Ecto neural progenitor cell (in vitro differentiated cells): Measurements from ENCODE around the gene SETBP1.

Experiments used
- DNase-seq: peaks from one replicate; pipeline ENCODE4 v3.0.0-alpha.2; 2018; ENCODE audit warnings: low spot score

SETBP1 gene

DNA sequence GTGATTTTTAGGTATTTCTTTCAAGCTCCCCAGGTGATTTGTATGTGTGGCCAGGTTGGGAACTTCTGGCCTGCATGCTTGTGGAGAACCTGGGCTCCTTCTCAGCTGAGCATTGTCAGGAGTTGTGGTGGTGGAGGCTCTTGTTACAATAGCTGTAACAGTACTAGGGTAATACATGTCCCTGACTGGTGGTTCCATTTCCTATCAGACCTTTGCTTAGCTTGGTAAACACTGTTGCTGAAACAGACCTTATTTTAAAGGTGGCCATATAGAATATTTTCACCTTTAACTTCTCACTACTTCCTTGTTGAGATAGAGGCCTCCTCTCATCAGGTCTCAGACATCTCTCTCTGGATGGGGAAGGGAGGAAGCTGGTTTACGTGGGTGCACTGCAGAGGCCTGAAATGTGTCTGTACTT is 79.2 kb downstream of the SETBP1 start:
- no peak for DNase-seq

DNA sequence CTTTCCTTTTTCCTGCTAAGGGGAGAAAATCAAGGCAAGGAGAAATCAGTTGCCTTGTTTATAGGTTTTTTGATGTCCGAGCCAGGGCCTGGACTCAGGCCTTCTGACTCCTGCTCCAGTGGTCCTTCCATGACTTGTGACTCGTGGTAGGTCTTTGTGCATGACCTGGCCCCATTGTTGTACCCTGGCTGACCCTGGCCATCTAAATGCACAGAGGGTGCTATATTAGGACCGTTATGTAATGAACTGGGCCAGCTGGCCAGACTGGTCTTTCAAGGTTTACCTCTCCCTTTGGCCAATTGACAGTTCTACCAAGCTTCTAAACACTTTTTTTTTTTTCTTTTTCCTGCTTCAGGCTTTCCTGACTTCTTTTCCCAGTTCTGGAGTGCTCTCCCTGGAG is 81.1 kb downstream of the SETBP1 start:
- no peak for DNase-seq

DNA sequence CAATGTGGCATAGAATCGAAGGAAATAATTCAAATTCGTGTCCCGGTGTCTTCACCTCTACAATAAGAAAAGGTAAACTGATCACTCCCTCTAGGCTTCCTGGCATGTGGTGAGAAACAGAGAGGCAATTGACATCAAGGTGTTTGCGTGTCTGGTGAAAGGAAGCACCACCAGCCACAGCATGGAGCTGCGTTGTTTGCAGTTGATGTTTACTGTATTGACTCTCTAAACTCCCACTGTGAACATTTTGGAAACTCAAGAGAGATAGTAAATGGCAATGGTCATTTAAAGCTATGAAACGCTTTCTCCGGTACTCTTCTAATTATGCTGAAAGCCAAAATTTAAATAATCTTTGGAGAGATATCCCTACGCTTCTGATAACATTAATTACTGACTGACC is 82.6 kb downstream of the SETBP1 start:
- DNase-seq: no peak

DNA sequence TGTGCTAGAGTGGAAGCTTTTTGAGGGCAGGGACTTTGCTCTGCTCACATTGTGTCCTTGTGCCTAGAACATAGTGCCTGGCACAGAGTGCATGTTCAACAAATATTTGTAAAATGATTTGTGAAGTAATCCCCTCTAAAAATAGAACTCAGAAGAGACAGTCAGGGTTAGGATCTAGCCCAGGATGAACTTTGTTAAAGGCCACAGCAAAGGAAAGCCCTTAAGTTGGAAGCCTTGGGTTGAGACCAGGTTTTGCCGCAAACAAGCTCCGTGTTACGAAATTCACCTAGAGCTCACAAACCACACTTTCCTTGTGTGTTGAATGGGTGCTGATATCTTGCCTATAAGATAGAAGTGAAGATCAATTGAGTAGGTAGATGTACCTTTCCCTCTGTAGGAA is 84.2 kb downstream of the SETBP1 start:
- DNase-seq: no peak

DNA sequence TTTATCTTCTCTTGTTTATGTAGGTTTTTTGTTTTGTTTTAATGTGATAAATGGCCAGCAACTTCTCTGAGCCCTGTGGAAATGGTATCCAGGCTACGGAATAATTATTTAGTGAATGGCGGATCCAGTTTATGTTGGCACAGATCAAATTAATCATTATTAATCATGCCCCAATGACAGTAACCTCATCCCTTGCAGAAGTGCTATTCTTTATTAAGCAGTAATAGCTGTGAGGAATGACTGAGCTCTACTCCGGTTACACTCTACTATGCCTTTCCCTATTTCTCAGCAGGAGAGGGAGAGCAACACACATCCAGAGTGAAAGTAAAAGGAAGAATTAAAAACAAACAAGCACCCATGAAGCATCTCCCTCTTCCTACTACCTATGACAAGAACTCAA is 84.8 kb downstream of the SETBP1 start:
- DNase-seq: no peak

DNA sequence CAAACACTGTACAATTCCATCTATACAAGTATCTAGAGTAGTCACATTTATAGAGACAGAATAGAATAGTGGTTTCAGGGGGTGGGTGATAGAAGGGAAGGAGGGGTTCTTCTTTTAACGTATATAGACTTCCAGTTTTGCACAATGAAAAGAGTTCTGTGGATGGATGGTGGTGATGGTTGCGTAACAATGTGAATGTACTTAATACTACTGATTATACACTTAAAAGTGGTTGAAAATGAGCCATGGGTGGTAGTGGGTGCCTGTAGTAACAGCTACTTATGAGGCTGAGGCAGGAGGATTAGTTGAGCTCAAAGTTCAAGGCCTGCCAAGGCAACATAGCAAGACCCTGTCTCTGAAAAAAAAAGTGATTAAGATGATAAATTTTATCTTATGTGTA is 85.8 kb downstream of the SETBP1 start:
- DNase-seq: no peak

DNA sequence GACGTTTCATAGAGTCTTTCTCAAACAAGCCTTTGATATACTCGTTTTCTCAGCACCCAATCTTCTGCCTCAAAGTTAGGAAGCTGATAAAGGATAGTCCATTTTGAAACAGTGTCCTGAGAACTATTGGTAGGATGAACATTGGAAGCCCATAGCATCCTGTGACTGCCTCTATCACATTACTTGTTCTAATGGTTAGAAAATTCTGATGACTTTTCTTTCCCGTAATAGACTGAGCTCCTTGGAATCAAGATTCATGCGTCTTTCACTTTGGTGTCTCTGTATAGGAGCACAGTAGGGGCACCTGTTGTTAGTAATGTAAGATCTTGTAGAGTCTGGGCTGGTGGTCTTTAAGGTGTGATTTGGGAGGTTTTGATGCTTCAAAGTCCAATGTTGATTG is 87.1 kb downstream of the SETBP1 start:
- no peak for DNase-seq

DNA sequence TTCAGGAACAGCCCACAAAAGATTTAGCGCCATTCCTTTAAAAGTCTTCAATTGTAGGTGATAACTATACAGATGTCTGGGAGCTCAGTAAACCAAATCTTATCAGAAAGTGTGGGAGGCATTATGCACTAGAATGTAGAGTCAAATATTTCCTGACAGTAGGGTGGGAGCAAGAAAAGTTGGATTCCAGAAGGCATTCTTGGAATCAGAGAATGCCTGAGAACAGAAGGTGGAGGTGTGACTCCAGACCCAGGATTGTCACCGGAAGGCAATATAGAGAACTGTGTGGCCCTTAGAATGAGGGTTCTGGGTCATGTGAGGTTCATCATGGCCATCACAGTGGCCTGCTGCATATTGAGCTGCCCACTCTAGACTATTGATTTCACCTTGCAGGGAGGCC is 90.0 kb downstream of the SETBP1 start:
- no peak for DNase-seq

DNA sequence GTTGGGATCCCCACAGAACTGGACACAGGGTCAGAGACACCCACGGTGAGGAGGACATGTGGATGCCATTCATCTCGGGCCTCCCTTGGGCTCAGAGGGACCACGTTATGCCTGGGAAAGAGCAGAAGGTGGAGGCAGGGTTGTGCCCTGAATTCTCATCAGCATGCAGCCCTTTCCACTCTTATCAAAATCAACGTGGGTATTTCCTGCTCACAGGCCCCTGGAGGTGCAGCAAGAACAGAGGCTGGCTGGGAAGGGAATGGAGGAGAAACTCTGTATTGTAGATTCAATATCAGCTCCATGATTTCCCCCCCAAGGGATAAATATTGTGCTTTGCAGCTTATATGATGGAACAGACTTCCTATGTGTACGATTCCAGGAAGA is 90.9 kb downstream of the SETBP1 start:
- DNase-seq: no peak

DNA sequence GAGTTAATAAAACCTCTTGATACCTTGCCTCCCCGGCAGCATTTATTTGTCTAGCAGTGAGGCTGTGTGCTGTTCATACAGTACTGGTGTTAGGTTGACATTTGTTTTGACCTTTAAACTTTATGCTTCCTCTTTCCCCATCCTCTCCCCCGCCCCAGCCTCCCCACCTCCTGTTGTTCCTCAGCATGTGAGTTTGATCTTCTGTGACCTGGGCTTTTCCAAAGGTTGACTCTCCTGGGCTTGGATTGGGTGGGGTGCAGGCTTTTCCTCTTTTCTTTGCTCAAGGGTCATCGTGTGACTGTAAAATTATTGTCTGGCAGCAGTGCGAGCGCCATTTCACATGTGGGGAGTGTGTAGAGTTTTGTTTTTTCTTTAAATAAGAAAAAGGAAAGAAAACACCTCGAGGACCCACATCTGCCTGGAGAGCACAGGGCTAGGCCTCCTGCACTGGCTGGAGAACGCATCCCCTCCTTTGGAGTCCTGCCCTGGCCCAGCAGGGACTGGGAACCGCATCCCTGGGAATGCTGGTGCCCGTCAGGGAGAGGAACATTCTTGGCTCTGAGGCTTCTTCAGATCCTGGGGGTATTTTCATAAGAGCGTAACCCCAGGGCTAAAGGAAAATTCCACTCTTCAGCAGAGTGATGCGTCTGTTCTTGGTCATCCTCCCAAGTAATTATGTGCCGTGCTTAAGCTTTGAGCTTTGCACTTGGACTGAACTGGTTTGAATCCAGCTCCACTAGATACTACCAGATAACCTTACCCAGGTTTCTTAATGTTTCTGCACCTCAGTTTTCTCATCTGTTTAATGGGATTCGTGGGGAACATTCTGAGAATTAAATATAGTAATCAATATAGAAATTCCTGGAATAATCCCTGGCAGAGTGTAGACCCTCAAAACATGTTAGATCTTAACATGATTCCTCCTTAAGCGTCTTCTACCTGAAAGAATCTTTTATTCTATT is 91.5 kb downstream of the SETBP1 start:
- no peak for DNase-seq

DNA sequence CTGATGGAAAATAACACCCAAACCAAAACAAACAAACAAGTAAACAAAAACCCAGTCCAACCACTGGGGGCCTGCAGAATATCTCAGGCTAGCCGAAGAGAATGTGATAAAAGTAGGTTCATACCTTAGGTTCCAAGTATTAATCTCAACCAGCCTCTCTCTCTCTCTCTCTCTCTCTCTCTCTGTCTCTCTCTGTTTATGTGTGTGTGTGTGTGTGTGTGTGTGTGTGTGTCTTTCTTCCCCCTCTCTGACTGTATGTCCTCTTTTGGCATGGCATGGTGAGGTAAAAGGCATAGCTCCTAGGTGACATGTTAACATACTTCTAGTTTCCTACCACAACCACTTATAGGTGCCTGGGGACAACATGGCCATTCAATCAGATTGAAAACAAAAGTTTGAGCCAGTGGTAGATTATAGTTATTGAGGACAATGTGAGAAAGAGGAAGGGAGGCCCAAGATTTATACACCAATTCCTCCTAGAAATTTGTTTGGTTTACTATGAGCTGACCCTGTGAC is 93.0 kb downstream of the SETBP1 start:
- DNase-seq: no peak

DNA sequence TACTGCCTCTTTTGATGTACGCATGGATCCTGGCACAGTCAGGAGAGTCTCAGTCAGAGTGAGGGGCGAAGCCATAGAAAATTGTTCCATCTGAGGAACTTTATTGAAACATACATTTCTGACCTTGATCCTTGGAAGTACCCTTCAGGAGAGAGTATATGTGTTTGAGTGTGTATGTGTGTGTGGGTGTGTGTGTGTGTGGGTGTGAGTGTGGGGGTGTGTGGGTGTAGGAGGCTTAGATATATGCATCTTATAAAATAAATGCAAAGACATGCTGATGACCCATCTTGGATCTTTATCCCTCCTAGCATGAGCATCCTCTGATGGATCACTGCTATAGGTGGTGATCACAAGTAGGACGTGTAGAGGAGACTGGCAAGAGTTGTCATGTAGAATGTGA is 93.5 kb downstream of the SETBP1 start:
- no peak for DNase-seq

DNA sequence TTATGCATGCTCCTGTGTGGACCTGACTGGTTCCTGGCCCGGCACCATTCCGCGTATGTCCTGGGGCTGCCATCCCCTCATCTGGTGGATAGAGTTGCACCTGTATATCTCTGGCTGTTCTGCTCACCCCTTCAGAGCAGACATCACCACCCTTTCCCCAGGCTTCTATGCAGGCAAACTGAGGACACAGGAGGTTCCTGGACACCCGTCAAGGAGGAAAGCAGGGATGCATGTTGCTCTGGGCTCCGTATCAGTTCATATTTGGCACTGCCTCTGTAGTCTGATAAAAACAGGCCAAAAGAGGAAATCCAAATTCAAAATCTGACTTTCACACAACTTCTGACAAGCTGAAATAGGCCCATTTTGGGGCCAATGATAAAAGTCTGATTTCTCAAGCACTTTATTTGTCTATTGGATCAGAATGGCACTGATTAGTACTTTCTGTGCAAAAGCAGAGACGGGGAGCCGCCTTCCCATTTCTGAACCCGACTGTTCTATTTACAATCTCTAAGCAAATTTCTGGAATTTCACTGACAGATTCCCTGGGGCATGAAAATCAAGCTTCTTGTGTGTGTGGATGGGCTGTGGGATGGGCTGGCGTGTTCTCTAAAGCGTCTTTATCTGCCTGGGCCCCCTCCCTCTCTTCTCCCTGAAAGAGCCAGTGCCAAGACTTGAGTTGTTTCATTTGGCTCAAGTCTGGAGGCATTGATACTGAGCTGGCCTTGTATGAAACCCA is 96.9 kb downstream of the SETBP1 start:
- DNase-seq: no peak

DNA sequence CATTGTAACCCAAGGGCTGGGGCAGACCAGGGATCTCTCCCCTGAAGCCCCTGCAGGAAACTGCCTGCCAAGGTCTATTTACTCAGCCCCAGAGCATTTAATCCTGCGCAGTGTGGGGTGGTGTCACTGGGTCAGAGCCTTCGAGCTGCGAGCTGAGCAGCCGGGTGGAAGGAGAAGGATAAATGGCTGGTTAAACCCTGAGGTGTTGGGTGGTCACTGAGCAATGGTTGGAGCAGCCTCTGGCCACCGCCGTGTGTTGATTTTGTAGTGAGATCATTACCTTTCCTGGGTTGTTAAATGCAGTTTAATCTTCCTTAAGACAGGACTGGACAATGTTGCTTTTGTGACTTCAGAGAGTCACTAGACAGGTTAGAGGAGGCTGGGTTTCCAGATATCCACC is 98.1 kb downstream of the SETBP1 start:
- no peak for DNase-seq

DNA sequence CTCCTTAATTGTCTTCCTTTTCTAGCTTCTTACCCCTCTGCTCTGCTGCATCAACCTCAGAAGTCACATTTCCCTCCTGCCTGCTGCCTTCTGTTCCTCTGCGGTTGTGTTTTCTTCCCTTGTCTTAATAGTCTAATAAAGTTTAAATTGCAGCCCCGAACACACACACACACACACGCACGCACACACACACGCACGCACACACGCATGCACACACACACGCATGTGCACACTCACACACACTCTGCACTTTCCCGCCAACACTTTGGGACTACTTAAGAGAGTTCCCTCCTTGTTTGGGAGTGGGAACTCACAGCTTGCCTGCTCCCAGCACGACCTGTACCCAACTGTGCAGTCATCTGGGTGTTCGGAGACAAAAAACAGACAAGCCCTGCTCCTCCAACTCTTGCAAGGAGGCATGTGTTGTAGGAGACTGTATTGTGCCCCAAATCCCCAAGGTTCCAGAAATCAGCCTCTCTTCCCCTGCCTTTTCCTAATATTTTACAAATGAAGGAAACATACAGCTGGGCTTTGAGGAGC is 99.1 kb downstream of the SETBP1 start:
- no peak for DNase-seq

DNA sequence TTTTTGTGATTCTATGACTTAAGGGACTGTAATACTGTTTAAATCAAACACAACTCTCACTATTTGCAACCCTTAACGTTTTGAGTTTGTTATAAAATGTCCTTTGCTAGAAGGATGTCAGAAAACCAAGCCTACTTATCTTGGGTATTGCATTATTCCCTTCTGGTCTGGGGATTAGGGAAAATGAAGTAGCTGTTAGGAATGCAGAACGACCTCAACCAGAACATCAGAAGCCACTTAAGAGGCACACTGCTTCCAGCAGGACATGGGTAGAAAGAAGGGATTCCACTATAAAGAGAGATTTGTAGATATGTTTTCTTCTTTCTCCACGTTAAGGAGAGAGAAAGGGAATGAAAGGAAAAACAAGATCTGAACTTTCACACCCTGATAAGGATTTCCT is 101.2 kb downstream of the SETBP1 start:
- DNase-seq: no peak

DNA sequence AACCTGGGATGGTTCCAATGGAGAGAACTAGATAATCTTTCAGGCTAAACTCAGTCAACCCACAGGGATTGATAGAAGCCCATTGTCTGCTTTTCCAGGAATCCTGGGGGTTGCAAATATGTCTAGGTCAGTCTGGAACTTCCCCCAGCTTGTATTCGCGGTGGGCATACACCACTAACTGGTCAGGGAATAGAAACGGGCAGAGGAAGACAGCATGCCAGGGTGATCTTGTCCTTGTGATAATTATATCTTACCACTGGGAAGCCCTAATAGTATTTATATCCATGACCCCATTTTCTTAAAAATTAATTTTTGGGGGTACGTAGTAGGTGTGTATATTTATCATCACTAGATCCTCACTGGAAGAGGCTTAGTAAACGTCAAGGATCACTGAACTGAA is 101.9 kb downstream of the SETBP1 start:
- no peak for DNase-seq

DNA sequence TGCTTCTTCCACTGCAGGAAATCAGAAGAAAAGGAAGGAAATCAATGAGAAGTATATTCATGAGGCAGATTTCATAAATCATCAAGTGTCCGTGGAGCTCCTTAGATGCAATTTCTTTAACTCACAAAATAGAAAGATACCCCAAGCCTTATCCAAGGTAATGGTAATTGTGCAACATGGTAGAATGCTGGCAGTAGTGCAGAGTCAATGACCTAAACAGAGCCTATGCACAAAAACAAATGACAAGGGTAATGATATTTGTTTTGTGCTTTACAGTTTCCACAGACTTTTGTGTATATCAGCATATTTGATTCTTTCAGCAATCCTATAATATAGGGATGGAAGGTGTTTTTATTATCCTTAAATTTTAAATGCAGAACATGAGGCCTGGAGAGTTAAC is 102.7 kb downstream of the SETBP1 start:
- no peak for DNase-seq

DNA sequence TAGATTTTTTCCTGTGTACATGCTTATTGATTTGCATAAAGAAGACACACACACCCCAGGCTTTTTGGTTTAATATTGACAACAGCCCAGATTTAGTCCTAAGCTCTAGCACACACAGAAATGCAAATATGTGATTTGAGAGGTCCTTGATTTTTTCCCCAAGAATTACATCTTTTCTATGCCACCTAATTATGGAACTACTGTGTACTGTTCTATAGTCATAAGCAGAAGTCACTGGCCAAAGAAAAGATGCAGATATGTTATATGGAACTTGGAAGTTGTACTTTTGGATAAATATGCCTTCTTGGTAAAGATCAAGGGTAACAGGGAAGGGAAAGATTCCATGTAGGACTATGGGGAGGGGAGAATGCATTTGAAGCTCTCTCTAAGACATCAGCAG is 105.6 kb downstream of the SETBP1 start:
- no peak for DNase-seq

DNA sequence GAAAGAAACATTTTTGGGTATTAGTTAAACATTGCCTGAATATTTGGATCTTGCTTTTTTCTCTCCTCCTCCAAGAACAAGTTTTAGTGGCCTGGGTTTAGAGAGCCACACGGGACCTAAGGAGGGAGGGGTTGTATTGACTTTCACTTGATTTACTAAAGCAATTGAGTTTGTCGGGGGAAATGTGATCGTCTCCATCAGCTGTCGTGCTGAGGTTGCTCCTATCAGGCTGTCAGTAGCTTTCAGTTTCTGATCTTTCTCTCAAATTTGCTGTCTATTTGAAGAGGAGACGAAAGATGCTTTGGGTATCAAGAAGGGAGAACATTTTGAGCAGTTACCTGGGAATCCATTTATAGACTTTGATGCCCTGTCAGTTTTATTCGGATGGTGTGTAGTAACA is 106.0 kb downstream of the SETBP1 start:
- DNase-seq: no peak

DNA sequence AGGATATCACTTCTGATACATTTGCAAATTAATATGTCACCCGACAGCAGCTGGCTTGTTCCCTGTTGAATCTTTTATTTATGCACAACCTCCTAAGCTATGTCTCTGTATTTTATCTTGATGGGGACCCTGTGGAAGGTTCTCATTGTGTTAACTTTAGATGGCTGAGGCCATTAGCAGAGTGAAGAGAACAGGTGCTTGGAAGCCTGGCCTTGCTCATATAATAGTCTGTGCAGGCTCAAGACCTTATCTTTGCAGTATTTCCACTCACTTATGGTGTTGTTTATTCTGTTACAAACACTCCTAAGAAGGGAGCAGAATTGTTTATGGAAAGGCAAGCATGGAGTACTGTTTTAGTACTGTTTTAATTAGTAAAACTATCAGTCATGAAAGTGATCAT is 107.6 kb downstream of the SETBP1 start:
- DNase-seq: no peak

DNA sequence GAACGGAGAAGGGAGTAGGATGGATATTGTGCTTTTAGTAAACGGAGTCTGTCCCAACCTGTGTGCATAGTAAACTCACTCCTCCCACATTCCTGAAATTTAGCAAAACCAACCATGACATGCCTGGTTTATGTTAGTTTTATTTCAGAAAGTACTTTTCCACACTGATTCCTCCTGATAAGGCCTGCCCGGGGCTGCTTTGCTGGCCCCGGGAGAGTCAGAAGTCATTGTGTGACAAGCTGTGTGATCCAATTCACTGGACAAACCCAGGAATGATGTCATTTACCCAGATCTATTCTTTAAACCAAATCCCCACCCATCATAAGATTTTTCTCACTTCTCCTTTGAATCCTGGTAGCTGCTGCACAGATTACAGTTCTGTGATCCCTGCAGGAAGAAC is 109.0 kb downstream of the SETBP1 start:
- no peak for DNase-seq

DNA sequence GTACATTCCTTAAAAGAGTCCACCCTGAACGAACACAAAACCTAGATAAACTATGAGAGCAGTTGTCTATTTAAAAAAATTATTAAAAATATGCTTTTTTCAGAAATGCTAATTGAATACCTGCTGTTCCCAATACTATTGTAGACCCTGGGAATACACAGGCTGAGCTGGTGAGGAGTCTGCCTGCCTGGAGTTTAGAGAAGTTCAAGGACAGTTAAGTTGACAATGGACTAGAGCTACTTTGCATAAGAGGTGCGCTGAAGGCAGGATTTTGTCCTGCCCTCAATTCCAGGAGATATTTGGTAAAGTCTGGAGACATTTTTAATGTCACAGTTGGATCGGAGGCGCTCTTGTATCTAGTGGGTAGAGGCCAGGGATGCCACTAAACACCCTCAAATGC is 110.2 kb downstream of the SETBP1 start:
- no peak for DNase-seq
